Activated B cell treated with CpG ODN at 0.5 μM for 24 hours (primary cell): ENCODE data around the gene UBE2V1. TPM values are rescaled to one million over a fixed set of nuclear protein-coding genes. Genes with fewer than 3 reads are reported as not detected.

Source experiments
- ATAC-seq: fragments of 200-7000 bp; cut with Tn5 transposase; one replicate; pipeline ENCODE4 v1.10.0; 2021; ENCODE audit warnings: low read depth, mild to moderate bottlenecking, moderate library complexity
- CTCF ChIA-PET: fragments of 350-600 bp; sonication (Branson Sonifier 250); formaldehyde crosslinking; loops from one replicate; lab custom pipeline; 2021; ENCODE audit warnings: antibody characterized with exemption; lab: Charles Lee
- POLR2A ChIA-PET: fragments of 350-600 bp; sonication (Branson Sonifier 250); formaldehyde crosslinking; loops from one replicate; lab custom pipeline; 2021; ENCODE audit warnings: antibody characterized with exemption; lab: Charles Lee
- DNase-seq: peaks from one replicate; pipeline ENCODE4 v3.0.0; 2022
- H3K27ac Mint-ChIP-seq: one replicate; pipeline ENCODE4 v1.8.0; 2020; ENCODE audit warnings: mixed read lengths
- H3K27me3 Mint-ChIP-seq: one replicate; pipeline ENCODE4 v1.8.0; 2021; ENCODE audit warnings: mixed read lengths
- H3K36me3 Mint-ChIP-seq: one replicate; pipeline ENCODE4 v1.8.0; 2021; ENCODE audit warnings: low read depth, mixed read lengths
- H3K4me1 Mint-ChIP-seq: one replicate; pipeline ENCODE4 v1.8.0; 2021; ENCODE audit warnings: mixed read lengths
- H3K4me3 Mint-ChIP-seq: one replicate; pipeline ENCODE4 v1.8.0; 2020; ENCODE audit warnings: mild to moderate bottlenecking, mixed read lengths
- H3K9me3 Mint-ChIP-seq: one replicate; pipeline ENCODE4 v1.8.0; 2020; ENCODE audit warnings: mixed read lengths
- CTCF ChIP-seq: fragments of 200-600 bp; IDR thresholded peaks from one replicate; pipeline ENCODE4 v1.8.0; 2022; ENCODE audit warnings: antibody characterized with exemption, mild to moderate bottlenecking
- intact Hi-C: fragments of 100-400 bp; cut with micrococcal nuclease; formaldehyde crosslinking; loops from one replicate; pipeline ENCODE4 v1.15.1; 2024
- total RNA-seq: library from RNA; stranded (reverse); gene quantifications from 2 replicates; pipeline ENCODE4 v1.2.3, GENCODE V29; 2022

Gene UBE2V1
- total RNA-seq, 1 donor from 2014 or later, result 166 TPM

GRCh38 chr20:50062006-50062838 lies 50.7 kb downstream of the UBE2V1 start:
- Mint-ChIP-seq H3K4me1 (peaks cover 7% of the 10 kb centered on the region), H3K27me3 (no peaks in the 10 kb centered on the region), H3K4me3 (no peak overlapping the region), H3K27ac (no peak overlapping the region), H3K9me3 (no peaks in the 10 kb centered on the region), H3K36me3 (no peaks in the 10 kb centered on the region)
- ATAC-seq (no peak), DNase-seq (no peak)
- ChIA-PET CTCF (interaction anchor here (0.6 to 1.9 kb wide), 3 partner anchors 9 to 83 kb away, joined by 3 to 5 read pairs (median 4); no protein-coding TSS in a partner anchor), POLR2A (interaction anchor here (0.5 kb wide), 1 partner anchor 13 kb away, joined by 6 read pairs; no protein-coding TSS in a partner anchor)
- intact Hi-C loops, result no loop called here
- no peak for TF ChIP-seq CTCF

GRCh38 chr20:50061151-50062005 lies 51.6 kb downstream of the UBE2V1 start:
- no peak for TF ChIP-seq CTCF
- intact Hi-C loops, result no loop called here
- POLR2A ChIA-PET, result interaction anchor here (0.5 kb wide), 1 partner anchor 13 kb away, joined by 6 read pairs; no protein-coding TSS in a partner anchor
- Mint-ChIP-seq H3K27ac (no peak overlapping the region), H3K9me3 (no peaks in the 10 kb centered on the region), H3K4me3 (no peak overlapping the region), H3K4me1 (peaks cover 7% of the 10 kb centered on the region), H3K36me3 (no peaks in the 10 kb centered on the region), H3K27me3 (no peaks in the 10 kb centered on the region)
- no peak for DNase-seq
- CTCF ChIA-PET, result interaction anchor here (1.5 kb wide), 1 partner anchor 10 kb away, joined by 5 read pairs; no protein-coding TSS in a partner anchor
- no peak for ATAC-seq

- Mint-ChIP-seq H3K9me3 (no peaks in the 10 kb centered on the region), H3K36me3 (no peaks in the 10 kb centered on the region), H3K27ac (no peak overlapping the region), H3K27me3 (no peaks in the 10 kb centered on the region), H3K4me3 (no peak overlapping the region), H3K4me1 (peaks cover 7% of the 10 kb centered on the region)
- no peak for DNase-seq
- intact Hi-C loops, result no loop called here
- ChIA-PET POLR2A (interaction anchor here (0.5 to 0.6 kb wide), 2 partner anchors 9 to 60 kb away, joined by 3 to 8 read pairs; no protein-coding TSS in a partner anchor), CTCF (interaction anchor here (1.0 to 1.4 kb wide), 2 partner anchors 13 to 80 kb away, joined by 4 to 7 read pairs; no protein-coding TSS in a partner anchor)
- TF ChIP-seq CTCF, result no peak
- peak; percentile 45 for ATAC-seq
These were observed 54.1 kb downstream of the UBE2V1 start for GRCh38 chr20:50058662-50059402.

GRCh38 chr20:50057714-50058053 lies 55.3 kb downstream of the UBE2V1 start:
- CTCF ChIA-PET, result no interaction called here
- intact Hi-C loops, result no loop called here

More at GRCh38 chr20:50057714-50058053, 55.3 kb downstream of the UBE2V1 start:
- no peak overlapping the region for H3K27ac Mint-ChIP-seq
- POLR2A ChIA-PET, result no interaction called here
- peaks cover 7% of the 10 kb centered on the region for H3K4me1 Mint-ChIP-seq
- DNase-seq, result no peak
- ATAC-seq, result no peak
- no peak overlapping the region for H3K4me3 Mint-ChIP-seq
- no peaks in the 10 kb centered on the region for H3K36me3 Mint-ChIP-seq
- no peaks in the 10 kb centered on the region for H3K9me3 Mint-ChIP-seq
- no peak for TF ChIP-seq CTCF
- H3K27me3 Mint-ChIP-seq, result no peaks in the 10 kb centered on the region
